ENCODE results near the gene HTR3C. TPM values are rescaled to one million over a fixed set of nuclear protein-coding genes. Genes with fewer than 3 reads are reported as not detected.

Gene HTR3C
- total RNA-seq (not detected), polyA plus RNA-seq (ENCODE audit: insufficient read depth, low read depth, low replicate concordance) (not detected)
- long read RNA-seq, donor 1, result 0 reads
- long read RNA-seq, donor 2, result 0 reads
- long read RNA-seq, donor 3, result 0 reads
- long read RNA-seq, donor 4, result 0 reads
- long read RNA-seq, donor 5, result 0 reads
- long read RNA-seq, donor 6, result 0 reads
- long read RNA-seq, donor 7, result 0 reads
- long read RNA-seq, donor 8, result 0 reads
- long read RNA-seq, donor 9, result 0 reads
- long read RNA-seq, donor 10, result 0 reads

GRCh38 chr3:184052767-184053166 lies at the start of gene HTR3C:
Gene HTR3C, plus strand, starts transcription at chr3:184053047. Its CDS starts 34 bp downstream, at chr3:184053081.
- Histone ChIP-seq H3K9me3 (ENCODE audit: control insufficient read depth in 2 of 3, insufficient read depth in 1 of 3, low read length in 3 of 3) (no peaks in the 10 kb centered on the region), H3K4me1 (ENCODE audit: control insufficient read depth in 2 of 3, insufficient read depth in 2 of 3, low read depth in 1 of 3, low read length in 3 of 3) (no peaks in the 10 kb centered on the region), H3K4me3 (ENCODE audit: low read length in 3 of 3) (no peak within 1 kb of the TSS), H3K27me3 (ENCODE audit: control insufficient read depth, insufficient read depth, low read length) (no peaks in the 10 kb centered on the region), H3K36me3 (ENCODE audit: control insufficient read depth in 2 of 3, insufficient read depth in 3 of 3, low read length in 3 of 3) (no peaks in the 10 kb centered on the region), H3K27ac (ENCODE audit: low read depth in 2 of 2, low read length in 2 of 2) (no peak within 1 kb of the TSS), H3K9ac (ENCODE audit: low read length in 3 of 3) (no peak within 1 kb of the TSS)
- DNase-seq, result no peak
- FAIRE-seq, result no peak
- TF ChIP-seq CTCF (IDR thresholded peaks at IDR 0.05; ENCODE audit: borderline replicate concordance, extremely low read depth, insufficient read depth), result no peak
- intact Hi-C loops (cut with DNase I), result no loop called here

GRCh38 chr3:184003187-184003967 lies 49.5 kb upstream of the HTR3C start:
- FAIRE-seq (no peak), DNase-seq (no peak)
- no peaks in the 10 kb centered on the region for H3K9me3 ChIP-seq (ENCODE audit: control insufficient read depth in 2 of 3, insufficient read depth in 1 of 3, low read length in 3 of 3)
- TF ChIP-seq CTCF (IDR thresholded peaks at IDR 0.05; ENCODE audit: borderline replicate concordance, extremely low read depth, insufficient read depth), result no peak
- peaks cover 0 to 2% (median 0%) of the 10 kb centered on the region in 3 donors for H3K36me3 ChIP-seq (ENCODE audit: control insufficient read depth in 2 of 3, insufficient read depth in 3 of 3, low read length in 3 of 3)
- no peak overlapping the region for H3K27ac ChIP-seq (ENCODE audit: low read depth in 2 of 2, low read length in 2 of 2)
- intact Hi-C loops (cut with DNase I), result no loop called here
- no peak overlapping the region for H3K9ac ChIP-seq (ENCODE audit: low read length in 3 of 3)
- peaks cover 2 to 10% (median 7%) of the 10 kb centered on the region in 3 donors for H3K4me1 ChIP-seq (ENCODE audit: control insufficient read depth in 2 of 3, insufficient read depth in 2 of 3, low read depth in 1 of 3, low read length in 3 of 3)
- no peak overlapping the region for H3K4me3 ChIP-seq (ENCODE audit: low read length in 3 of 3)
- H3K27me3 ChIP-seq (ENCODE audit: control insufficient read depth, insufficient read depth, low read length), result no peaks in the 10 kb centered on the region

GRCh38 chr3:184004476-184004875 lies 48.4 kb upstream of the HTR3C start:
- Histone ChIP-seq H3K4me1 (ENCODE audit: control insufficient read depth in 2 of 3, insufficient read depth in 2 of 3, low read depth in 1 of 3, low read length in 3 of 3) (peaks cover 2 to 10% (median 7%) of the 10 kb centered on the region in 3 donors), H3K9me3 (ENCODE audit: control insufficient read depth in 2 of 3, insufficient read depth in 1 of 3, low read length in 3 of 3) (no peaks in the 10 kb centered on the region), H3K36me3 (ENCODE audit: control insufficient read depth in 2 of 3, insufficient read depth in 3 of 3, low read length in 3 of 3) (peaks cover 0 to 4% (median 0%) of the 10 kb centered on the region in 3 donors), H3K9ac (ENCODE audit: low read length in 3 of 3) (no peak overlapping the region), H3K4me3 (ENCODE audit: low read length in 3 of 3) (no peak overlapping the region), H3K27me3 (ENCODE audit: control insufficient read depth, insufficient read depth, low read length) (no peaks in the 10 kb centered on the region), H3K27ac (ENCODE audit: low read depth in 2 of 2, low read length in 2 of 2) (no peak overlapping the region)
- DNase-seq (no peak), FAIRE-seq (no peak)
- intact Hi-C loops (cut with DNase I), result no loop called here
- TF ChIP-seq CTCF (IDR thresholded peaks at IDR 0.05; ENCODE audit: borderline replicate concordance, extremely low read depth, insufficient read depth), result no peak
